ENCODE data around the gene POLR1G. TPM values are rescaled to one million over a fixed set of nuclear protein-coding genes. Genes with fewer than 3 reads are reported as not detected.
A peak's percentile ranks its signal among the peaks of the same experiment; 100 is the strongest.

POLR1G gene
- total and polyA plus RNA-seq, 9 of the 15 experiments (the other 6 are each of a cell fraction or from before 2014, with no cell fraction given) = 3.0 to 50.1 (median 27.4) TPM

DNA sequence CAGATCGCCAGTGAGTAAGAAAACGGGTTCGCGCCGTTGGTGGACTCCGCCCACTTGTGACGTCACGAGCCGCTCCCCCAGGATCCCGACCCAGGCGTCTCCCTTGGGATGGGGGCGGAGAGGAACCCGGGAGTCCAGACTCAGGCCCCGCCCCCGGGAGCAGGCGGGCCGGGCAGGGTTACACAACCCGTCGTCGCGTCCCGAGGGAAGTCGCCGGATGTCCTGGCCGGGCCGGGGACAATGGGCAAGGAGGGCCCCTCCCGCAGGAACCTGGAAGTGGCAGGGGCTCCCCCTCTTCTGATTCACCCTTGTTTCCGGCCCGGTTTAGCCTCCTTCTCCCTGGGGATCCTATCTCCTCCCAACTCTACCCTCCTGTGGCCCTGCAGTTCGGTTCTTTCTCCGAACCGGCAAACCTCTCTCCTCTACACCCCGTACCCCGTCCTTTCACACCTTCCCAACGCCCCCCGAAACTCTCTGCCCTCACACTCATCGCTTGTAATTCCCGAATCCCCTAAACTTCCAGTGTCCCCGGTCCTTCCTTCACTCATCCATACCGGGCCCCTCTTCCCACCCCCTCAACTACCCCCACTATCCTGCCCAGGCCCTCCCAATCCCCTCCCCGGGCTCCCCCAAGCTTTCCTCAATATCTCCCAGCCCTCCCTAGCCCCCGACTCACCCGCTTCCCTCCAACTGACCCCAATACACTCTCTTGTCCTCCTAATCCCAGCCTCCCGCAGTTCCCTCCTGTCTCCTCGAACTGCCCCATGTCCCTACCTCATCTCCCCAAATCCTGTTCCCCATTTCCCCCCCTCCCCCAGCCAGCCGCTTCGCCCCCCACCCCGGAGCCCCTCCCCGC is 37.2 kb downstream of the POLR1G start (continued):
- TF ChIP-seq TSHZ1 (CRISPR knock-in tag; IDR thresholded peaks at IDR 0.05) (no peak), GTF2E2 (tag; IDR thresholded peaks at IDR 0.05) (no peak; the same call in 1 of the 2 replicates), NR2C2 (CRISPR knock-in tag; IDR thresholded peaks at IDR 0.05) (no peak), NR2C2 (tag; IDR thresholded peaks at IDR 0.05) (peak; percentile 31; the same call in 1 of the 2 replicates), DEAF1 (CRISPR knock-in tag; IDR thresholded peaks at IDR 0.05) (no peak), TFAM (CRISPR knock-in tag; conservative IDR thresholded peaks at IDR 0.05) (no peak), GATA2 (CRISPR knock-in tag; IDR thresholded peaks at IDR 0.05) (no peak), ELF4 (CRISPR knock-in tag; IDR thresholded peaks at IDR 0.05) (peak; percentile 58; the same call in 1 of the 2 replicates), SRSF3 (IDR thresholded peaks at IDR 0.05; ENCODE audit: insufficient read depth, low read length) (no peak), ZBTB1 (CRISPR knock-in tag; IDR thresholded peaks at IDR 0.05; ENCODE audit: borderline replicate concordance, low read depth) (no peak), PKNOX1 (IDR thresholded peaks at IDR 0.05) (no peak; the same call in 1 of the 2 replicates), E2F6 (IDR thresholded peaks at IDR 0.05; ENCODE audit: borderline replicate concordance in 1 of 2, extremely low read depth in 1 of 2, insufficient read depth in 1 of 2, insufficient read length in 1 of 2, low read depth in 1 of 2, low read length in 1 of 2, poor library complexity in 1 of 2, severe bottlenecking in 1 of 2) (peak in 1 of 2 experiments; percentile 22), ZFP36 (IDR thresholded peaks at IDR 0.05; ENCODE audit: low read depth, low read length, partially characterized antibody) (peak; percentile 5), ETV1 (tag; conservative IDR thresholded peaks at IDR 0.05; ENCODE audit: low read depth) (peak; percentile 97), FUS (optimal IDR thresholded peaks at IDR 0.05; ENCODE audit: low read depth, low read length) (no peak), IFI16 (CRISPR knock-in tag; IDR thresholded peaks at IDR 0.05) (no peak), SOX6 (IDR thresholded peaks at IDR 0.05) (peak; percentile 79), MCM3 (IDR thresholded peaks at IDR 0.05) (no peak)
- TF ChIP-seq, protein P1, sequence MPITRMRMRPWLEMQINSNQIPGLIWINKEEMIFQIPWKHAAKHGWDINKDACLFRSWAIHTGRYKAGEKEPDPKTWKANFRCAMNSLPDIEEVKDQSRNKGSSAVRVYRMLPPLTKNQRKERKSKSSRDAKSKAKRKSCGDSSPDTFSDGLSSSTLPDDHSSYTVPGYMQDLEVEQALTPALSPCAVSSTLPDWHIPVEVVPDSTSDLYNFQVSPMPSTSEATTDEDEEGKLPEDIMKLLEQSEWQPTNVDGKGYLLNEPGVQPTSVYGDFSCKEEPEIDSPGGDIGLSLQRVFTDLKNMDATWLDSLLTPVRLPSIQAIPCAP (CRISPR knock-in tag; IDR thresholded peaks at IDR 0.05; ENCODE audit: borderline replicate concordance) = no peak

Measured in K562 (cell line).